ENCODE measurements around the gene TKTL2. TPM values are rescaled to one million over a fixed set of nuclear protein-coding genes. Genes with fewer than 3 reads are reported as not detected.

The TKTL2 gene, protein sequence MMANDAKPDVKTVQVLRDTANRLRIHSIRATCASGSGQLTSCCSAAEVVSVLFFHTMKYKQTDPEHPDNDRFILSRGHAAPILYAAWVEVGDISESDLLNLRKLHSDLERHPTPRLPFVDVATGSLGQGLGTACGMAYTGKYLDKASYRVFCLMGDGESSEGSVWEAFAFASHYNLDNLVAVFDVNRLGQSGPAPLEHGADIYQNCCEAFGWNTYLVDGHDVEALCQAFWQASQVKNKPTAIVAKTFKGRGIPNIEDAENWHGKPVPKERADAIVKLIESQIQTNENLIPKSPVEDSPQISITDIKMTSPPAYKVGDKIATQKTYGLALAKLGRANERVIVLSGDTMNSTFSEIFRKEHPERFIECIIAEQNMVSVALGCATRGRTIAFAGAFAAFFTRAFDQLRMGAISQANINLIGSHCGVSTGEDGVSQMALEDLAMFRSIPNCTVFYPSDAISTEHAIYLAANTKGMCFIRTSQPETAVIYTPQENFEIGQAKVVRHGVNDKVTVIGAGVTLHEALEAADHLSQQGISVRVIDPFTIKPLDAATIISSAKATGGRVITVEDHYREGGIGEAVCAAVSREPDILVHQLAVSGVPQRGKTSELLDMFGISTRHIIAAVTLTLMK
- total RNA-seq, result not detected
- not detected for polyA plus RNA-seq
- long read RNA-seq, donor 1, result 0 reads
- long read RNA-seq, donor 2, result 0 reads

GRCh38 chr4:163473576-163473975 lies at the start of gene TKTL2:
TSS of gene TKTL2 (minus strand) at chr4:163473754. CDS start at chr4:163473734, 20 bp downstream.
- Histone ChIP-seq H3K27me3 (ENCODE audit: control insufficient read depth in 1 of 2, insufficient read depth in 2 of 2, low read length in 1 of 2) (no peaks in the 10 kb centered on the region), H3K36me3 (ENCODE audit: control insufficient read depth in 1 of 2, insufficient read depth in 2 of 2, low read length in 1 of 2) (no peaks in the 10 kb centered on the region), H3K9me3 (ENCODE audit: control insufficient read depth, low read length) (no peaks in the 10 kb centered on the region), H3K4me1 (ENCODE audit: control insufficient read depth in 1 of 2, insufficient read depth in 2 of 2, low read length in 2 of 2) (peaks cover 0 to 3% of the 10 kb centered on the region in 2 donors), H3K4me3 (ENCODE audit: low read length in 2 of 2) (no peak within 1 kb of the TSS), H3K27ac (ENCODE audit: low read depth in 1 of 2, low read length in 2 of 2) (no peak within 1 kb of the TSS)
- DNase-seq (peak in 1 of 2 donors; percentile 76), ATAC-seq (ENCODE audit: low FRiP score) (no peak)
- WGBS, 2 donors, result 92 to 93% methylated on average over 32 of the region's 32 CpGs
- intact Hi-C loops (cut with DNase I), result no loop called here

- intact Hi-C loops (cut with DNase I), result no loop called here
- no peaks in the 10 kb centered on the region for H3K9me3 ChIP-seq (ENCODE audit: control insufficient read depth, low read length)
- DNase-seq (no peak), ATAC-seq (ENCODE audit: low FRiP score) (no peak)
- no peak overlapping the region for H3K27ac ChIP-seq (ENCODE audit: low read depth in 1 of 2, low read length in 2 of 2)
- no peaks in the 10 kb centered on the region for H3K4me1 ChIP-seq (ENCODE audit: control insufficient read depth in 1 of 2, insufficient read depth in 2 of 2, low read length in 2 of 2)
- H3K36me3 ChIP-seq (ENCODE audit: control insufficient read depth in 1 of 2, insufficient read depth in 2 of 2, low read length in 1 of 2), result peaks cover 0 to 5% of the 10 kb centered on the region in 2 donors
- H3K4me3 ChIP-seq (ENCODE audit: low read length in 2 of 2), result no peak overlapping the region
- 91 to 94% methylated on average over 8 of the region's 8 CpGs for WGBS, 2 donors
- H3K27me3 ChIP-seq (ENCODE audit: control insufficient read depth in 1 of 2, insufficient read depth in 2 of 2, low read length in 1 of 2), result no peaks in the 10 kb centered on the region
Measured at GRCh38 chr4:163515198-163515597, 41.6 kb upstream of the TKTL2 start.

DNA sequence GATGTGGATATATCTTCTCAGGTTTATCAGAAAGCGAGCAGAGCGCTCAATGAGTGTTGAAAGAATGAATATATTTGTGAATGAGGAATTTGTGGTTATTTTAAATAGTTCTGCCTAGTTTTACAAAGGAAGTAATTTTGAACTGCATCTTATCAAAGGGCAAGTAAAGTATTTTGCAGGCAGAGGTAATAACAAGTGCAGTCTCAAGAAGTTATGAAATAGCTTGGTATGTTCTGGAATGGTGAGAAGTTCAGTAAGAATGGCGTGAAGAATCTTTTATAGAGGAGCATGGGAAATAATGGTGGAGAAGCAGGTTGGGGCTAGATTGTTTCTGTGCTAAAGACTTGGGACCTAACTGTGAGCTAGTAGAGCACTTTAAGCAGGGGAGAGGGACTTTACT lies 31.8 kb upstream of the TKTL2 start:
- H3K27ac ChIP-seq (ENCODE audit: low read depth in 1 of 2, low read length in 2 of 2), result no peak overlapping the region
- 95% methylated on average over 3 of the region's 3 CpGs for WGBS, 2 donors
- no peaks in the 10 kb centered on the region for H3K27me3 ChIP-seq (ENCODE audit: control insufficient read depth in 1 of 2, insufficient read depth in 2 of 2, low read length in 1 of 2)
- no peaks in the 10 kb centered on the region for H3K4me1 ChIP-seq (ENCODE audit: control insufficient read depth in 1 of 2, insufficient read depth in 2 of 2, low read length in 2 of 2)
- intact Hi-C loops (cut with DNase I), result no loop called here
- ATAC-seq (ENCODE audit: low FRiP score) (no peak), DNase-seq (no peak)
- H3K4me3 ChIP-seq (ENCODE audit: low read length in 2 of 2), result no peak overlapping the region
- no peaks in the 10 kb centered on the region for H3K36me3 ChIP-seq (ENCODE audit: control insufficient read depth in 1 of 2, insufficient read depth in 2 of 2, low read length in 1 of 2)
- H3K9me3 ChIP-seq (ENCODE audit: control insufficient read depth, low read length), result no peaks in the 10 kb centered on the region

GRCh38 chr4:163500586-163500985 lies 27.0 kb upstream of the TKTL2 start:
- 93 to 95% methylated on average over 1 of the region's 1 CpG for WGBS, 2 donors
- Histone ChIP-seq H3K36me3 (ENCODE audit: control insufficient read depth in 1 of 2, insufficient read depth in 2 of 2, low read length in 1 of 2) (no peaks in the 10 kb centered on the region), H3K9me3 (ENCODE audit: control insufficient read depth, low read length) (no peaks in the 10 kb centered on the region), H3K27ac (ENCODE audit: low read depth in 1 of 2, low read length in 2 of 2) (no peak overlapping the region), H3K27me3 (ENCODE audit: control insufficient read depth in 1 of 2, insufficient read depth in 2 of 2, low read length in 1 of 2) (no peaks in the 10 kb centered on the region), H3K4me1 (ENCODE audit: control insufficient read depth in 1 of 2, insufficient read depth in 2 of 2, low read length in 2 of 2) (no peaks in the 10 kb centered on the region), H3K4me3 (ENCODE audit: low read length in 2 of 2) (no peak overlapping the region)
- intact Hi-C loops (cut with DNase I), result no loop called here
- no peak for ATAC-seq (ENCODE audit: low FRiP score)
- DNase-seq, result no peak

DNA sequence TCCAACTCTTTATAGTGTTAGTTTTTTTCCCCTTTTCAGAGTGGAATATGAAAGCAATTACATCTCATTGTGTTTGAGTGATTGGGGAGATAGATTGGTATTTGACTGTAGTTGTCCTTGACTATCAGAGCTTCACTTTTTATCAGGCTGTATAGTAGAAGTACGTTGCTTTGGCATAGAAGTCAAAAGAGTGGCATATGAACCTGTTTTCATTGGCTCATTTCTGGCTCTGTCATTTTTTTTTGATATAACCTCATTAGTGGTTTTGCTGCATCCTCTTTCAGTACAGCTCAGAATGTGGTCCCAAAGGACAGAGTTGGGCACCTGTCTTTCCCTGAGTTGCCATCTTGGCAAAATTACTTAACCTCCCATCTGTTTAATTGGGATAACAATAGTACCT lies 22.3 kb upstream of the TKTL2 start:
- Histone ChIP-seq H3K27me3 (ENCODE audit: control insufficient read depth in 1 of 2, insufficient read depth in 2 of 2, low read length in 1 of 2) (no peaks in the 10 kb centered on the region), H3K4me1 (ENCODE audit: control insufficient read depth in 1 of 2, insufficient read depth in 2 of 2, low read length in 2 of 2) (no peaks in the 10 kb centered on the region), H3K9me3 (ENCODE audit: control insufficient read depth, low read length) (no peaks in the 10 kb centered on the region), H3K4me3 (ENCODE audit: low read length in 2 of 2) (peak overlapping the region in 1 of 2 donors; percentile 14), H3K36me3 (ENCODE audit: control insufficient read depth in 1 of 2, insufficient read depth in 2 of 2, low read length in 1 of 2) (no peaks in the 10 kb centered on the region), H3K27ac (ENCODE audit: low read depth in 1 of 2, low read length in 2 of 2) (no peak overlapping the region)
- ATAC-seq (ENCODE audit: low FRiP score) (no peak), DNase-seq (no peak)
- intact Hi-C loops (cut with DNase I), result loop anchor here in 1 of 2 donors (10.0 kb wide), 1 partner anchor 161 kb away; the partner anchor contains the start of gene NPY1R
- WGBS, 2 donors, result 0 to 3% methylated on average over 1 of the region's 1 CpG

DNA sequence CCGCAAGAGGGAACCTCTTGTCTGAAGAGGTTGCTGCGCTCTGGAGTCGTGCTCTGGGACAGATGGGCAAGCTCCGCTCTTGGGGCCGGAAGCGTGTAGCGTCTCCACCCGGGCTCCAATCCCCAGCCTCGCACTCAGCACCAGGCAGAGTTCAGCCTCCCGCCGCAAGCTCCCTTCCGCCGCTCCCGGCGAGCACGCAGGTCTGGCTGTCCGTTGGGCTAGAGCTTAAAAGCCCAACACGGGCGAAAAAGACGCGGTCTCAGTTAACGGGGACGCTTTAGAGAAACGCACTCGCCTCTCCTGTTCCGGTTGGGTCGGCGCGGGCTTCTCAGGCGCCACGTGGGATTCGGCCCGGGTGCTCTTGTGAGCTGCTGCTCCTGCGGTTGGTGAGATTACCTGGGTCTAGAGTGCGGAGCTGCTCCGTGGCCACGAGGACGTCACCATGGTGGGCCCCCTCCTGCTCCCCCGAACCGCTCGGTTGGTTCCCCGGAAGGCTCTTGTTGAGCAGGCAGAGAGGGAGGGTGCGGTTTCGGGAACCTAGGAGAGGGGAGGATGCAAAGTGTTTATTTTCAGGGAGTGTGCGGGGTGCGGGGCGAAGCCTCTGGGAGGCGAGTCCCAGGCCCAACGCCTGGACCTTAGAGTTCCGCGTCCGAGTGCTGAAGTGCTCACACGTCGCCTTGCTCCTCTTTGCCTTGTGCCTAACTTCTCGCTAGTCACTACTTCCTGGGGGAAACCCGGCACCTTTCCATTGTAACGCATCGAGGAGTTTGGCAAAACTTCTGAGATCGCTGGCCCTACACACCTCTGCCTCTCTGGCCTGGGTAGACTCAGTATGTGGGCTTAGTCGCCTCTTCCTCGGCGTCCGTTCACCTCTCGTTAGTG lies 21.0 kb upstream of the TKTL2 start, which contains the start of gene TMA16:
Gene TMA16, plus strand, starts transcription at position 331 of the 882 bp plus-strand sequence. Its CDS starts 112 bp downstream, at position 443.
- Histone ChIP-seq H3K27me3 (ENCODE audit: control insufficient read depth in 1 of 2, insufficient read depth in 2 of 2, low read length in 1 of 2) (no peaks in the 10 kb centered on the region), H3K9me3 (ENCODE audit: control insufficient read depth, low read length) (no peaks in the 10 kb centered on the region), H3K4me1 (ENCODE audit: control insufficient read depth in 1 of 2, insufficient read depth in 2 of 2, low read length in 2 of 2) (no peaks in the 10 kb centered on the region), H3K4me3 (ENCODE audit: low read length in 2 of 2) (peak within 1 kb of the TSS; percentile 84 to 85), H3K27ac (ENCODE audit: low read depth in 1 of 2, low read length in 2 of 2) (peak within 1 kb of the TSS in 1 of 2 donors; percentile 71), H3K36me3 (ENCODE audit: control insufficient read depth in 1 of 2, insufficient read depth in 2 of 2, low read length in 1 of 2) (no peaks in the 10 kb centered on the region)
- whole genome bisulfite sequencing, 2 donors, result 0% methylated on average over 62 to 64 of the region's 64 CpGs
- peak; percentile 93 to 95 for DNase-seq
- intact Hi-C loops (cut with DNase I), result loop anchor here (5.0 to 10.0 kb wide), 2 partner anchors 48 to 160 kb away; partner anchors contain the start of gene NPY1R (in 1 of the 2)
- peak; percentile 96 for ATAC-seq (ENCODE audit: low FRiP score)

DNA sequence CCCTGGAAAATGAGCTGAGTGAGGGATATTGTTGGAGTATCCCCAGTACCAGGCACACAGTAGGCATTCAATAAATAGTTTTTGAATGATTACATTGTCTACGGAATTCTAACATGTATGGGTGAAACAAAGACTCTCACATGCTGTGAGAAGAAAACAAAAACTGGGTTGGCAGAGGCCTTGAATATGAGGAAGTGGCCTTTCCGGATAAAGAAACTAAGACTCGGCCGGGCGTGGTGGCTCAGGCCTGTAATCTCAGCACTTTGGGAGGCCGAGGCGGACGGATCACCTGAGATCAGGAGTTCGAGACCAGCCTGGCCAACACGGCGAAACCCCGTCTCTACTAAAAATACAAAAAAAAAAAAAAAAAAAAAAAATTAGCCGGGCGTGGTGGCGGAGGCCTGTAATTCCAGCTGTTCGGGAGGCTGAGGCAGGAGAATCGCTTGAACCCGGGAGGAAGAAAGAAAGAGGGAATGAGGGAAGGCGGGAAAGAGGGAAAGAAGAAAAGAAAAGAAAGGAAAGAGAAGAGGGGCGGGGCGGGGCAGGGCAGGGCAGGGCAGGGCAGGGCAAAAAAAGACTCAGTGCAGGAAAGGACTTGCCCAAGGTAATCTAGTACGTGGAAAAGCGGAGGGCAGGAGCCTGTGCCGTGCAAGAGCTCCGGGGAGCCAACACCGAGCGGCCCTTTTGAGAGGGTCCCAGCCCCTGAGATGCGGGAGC lies 20.2 kb upstream of the TKTL2 start:
- Histone ChIP-seq H3K36me3 (ENCODE audit: control insufficient read depth in 1 of 2, insufficient read depth in 2 of 2, low read length in 1 of 2) (no peaks in the 10 kb centered on the region), H3K4me1 (ENCODE audit: control insufficient read depth in 1 of 2, insufficient read depth in 2 of 2, low read length in 2 of 2) (no peaks in the 10 kb centered on the region), H3K27ac (ENCODE audit: low read depth in 1 of 2, low read length in 2 of 2) (peak overlapping the region in 1 of 2 donors; percentile 53), H3K9me3 (ENCODE audit: control insufficient read depth, low read length) (no peaks in the 10 kb centered on the region), H3K27me3 (ENCODE audit: control insufficient read depth in 1 of 2, insufficient read depth in 2 of 2, low read length in 1 of 2) (no peaks in the 10 kb centered on the region), H3K4me3 (ENCODE audit: low read length in 2 of 2) (peak overlapping the region; percentile 84 to 85)
- peak in 1 of 2 donors; percentile 64 for DNase-seq
- intact Hi-C loops (cut with DNase I), result loop anchor here (5.0 to 10.0 kb wide), 2 partner anchors 48 to 159 kb away; partner anchors contain the start of gene NPY1R (in 1 of the 2)
- no peak for ATAC-seq (ENCODE audit: low FRiP score)
- whole genome bisulfite sequencing, 2 donors, result 54 to 56% methylated on average over 25 to 28 of the region's 28 CpGs
